Epithelial cell of esophagus (primary cell): Measurements from ENCODE around the gene PTPN14.

Experiments used
- DNase-seq: peaks from one replicate; pipeline ENCODE4 v3.0.0; 2010; ENCODE audit warnings: low read depth
- H3K4me3 ChIP-seq: 2 replicates; pipeline ENCODE4 v1.5.1; 2011; ENCODE audit warnings: mild to moderate bottlenecking, low read length, control low read depth
- TF ChIP-seq, protein P1 (sequence below): IDR thresholded peaks from 2 replicates; pipeline ENCODE4 v1.5.1; 2011; ENCODE audit warnings: low read depth, mild to moderate bottlenecking, low read length, control low read depth, inconsistent platforms; ENCODE audit not compliant: insufficient read depth; ENCODE audit errors: missing control alignments

Gene PTPN14

GRCh38 chr1:214427871-214428277 is 123.5 kb downstream of the PTPN14 start:
- DNase-seq: peak; percentile 95
- TF ChIP-seq, protein P1, sequence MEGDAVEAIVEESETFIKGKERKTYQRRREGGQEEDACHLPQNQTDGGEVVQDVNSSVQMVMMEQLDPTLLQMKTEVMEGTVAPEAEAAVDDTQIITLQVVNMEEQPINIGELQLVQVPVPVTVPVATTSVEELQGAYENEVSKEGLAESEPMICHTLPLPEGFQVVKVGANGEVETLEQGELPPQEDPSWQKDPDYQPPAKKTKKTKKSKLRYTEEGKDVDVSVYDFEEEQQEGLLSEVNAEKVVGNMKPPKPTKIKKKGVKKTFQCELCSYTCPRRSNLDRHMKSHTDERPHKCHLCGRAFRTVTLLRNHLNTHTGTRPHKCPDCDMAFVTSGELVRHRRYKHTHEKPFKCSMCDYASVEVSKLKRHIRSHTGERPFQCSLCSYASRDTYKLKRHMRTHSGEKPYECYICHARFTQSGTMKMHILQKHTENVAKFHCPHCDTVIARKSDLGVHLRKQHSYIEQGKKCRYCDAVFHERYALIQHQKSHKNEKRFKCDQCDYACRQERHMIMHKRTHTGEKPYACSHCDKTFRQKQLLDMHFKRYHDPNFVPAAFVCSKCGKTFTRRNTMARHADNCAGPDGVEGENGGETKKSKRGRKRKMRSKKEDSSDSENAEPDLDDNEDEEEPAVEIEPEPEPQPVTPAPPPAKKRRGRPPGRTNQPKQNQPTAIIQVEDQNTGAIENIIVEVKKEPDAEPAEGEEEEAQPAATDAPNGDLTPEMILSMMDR: no peak
- H3K4me3 ChIP-seq: no peak overlapping the region

GRCh38 chr1:214426426-214426812 is 125.0 kb downstream of the PTPN14 start:
- no peak overlapping the region for H3K4me3 ChIP-seq
- TF ChIP-seq, protein P1: no peak
- DNase-seq: no peak

DNA sequence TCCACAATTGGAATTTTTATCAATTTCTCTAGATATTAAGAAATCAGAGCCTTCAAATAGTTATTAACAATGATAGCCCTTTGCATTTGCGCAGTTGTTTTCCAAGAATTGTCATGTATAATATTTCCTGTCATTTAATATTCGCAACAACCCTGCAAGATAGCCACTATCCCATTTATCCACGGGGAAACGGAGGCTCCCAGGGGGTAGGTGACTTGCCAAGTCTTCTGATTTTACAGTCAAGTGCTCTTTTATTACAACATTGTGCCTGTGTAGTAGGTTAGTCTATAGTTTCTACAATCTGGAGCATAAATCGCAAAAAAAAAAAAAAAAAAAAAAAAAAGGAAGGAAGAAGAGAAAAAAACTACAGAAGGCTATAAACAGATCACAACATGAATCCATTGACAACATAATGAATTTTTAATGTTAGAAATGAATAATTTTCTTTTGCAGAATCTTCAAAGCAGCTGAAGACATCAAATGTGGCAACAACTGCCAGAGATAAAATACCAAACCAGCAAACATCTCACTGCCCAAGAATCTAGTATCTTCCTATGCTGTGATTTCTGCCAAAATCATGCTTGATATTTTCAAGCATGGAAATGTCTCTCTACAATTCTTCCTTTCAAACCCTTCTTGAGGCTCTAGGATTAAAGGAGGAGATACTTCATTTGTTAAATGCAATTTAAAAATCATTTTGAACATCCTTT is 125.5 kb downstream of the PTPN14 start:
- DNase-seq: no peak
- TF ChIP-seq, protein P1: no peak
- no peak overlapping the region for H3K4me3 ChIP-seq

GRCh38 chr1:214425101-214425500 is 126.3 kb downstream of the PTPN14 start:
- TF ChIP-seq, protein P1: no peak
- peak; percentile 49 for DNase-seq
- H3K4me3 ChIP-seq: no peak overlapping the region

DNA sequence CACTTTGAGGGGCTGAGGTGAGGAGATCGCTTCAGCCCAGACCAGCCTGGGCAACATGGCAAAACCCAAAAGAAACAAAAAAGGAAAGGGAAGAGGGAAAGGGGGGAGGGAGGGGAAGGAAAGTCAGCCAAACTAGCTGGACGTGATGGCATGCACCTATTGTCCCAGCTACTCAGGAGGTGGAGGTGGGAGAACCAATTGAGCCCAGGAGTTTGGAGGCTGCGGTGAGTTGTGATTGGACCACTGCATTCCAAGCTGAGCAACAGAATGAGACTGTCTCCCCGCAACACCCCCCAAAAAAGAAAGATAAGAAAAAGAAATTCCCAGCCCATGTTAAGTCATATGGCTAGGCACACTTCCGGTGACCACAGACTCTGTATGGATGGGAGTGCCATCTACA is 128.4 kb downstream of the PTPN14 start:
- TF ChIP-seq, protein P1: no peak
- no peak overlapping the region for H3K4me3 ChIP-seq
- DNase-seq: no peak

- peak; percentile 94 for DNase-seq
- TF ChIP-seq, protein P1: no peak
- no peak overlapping the region for H3K4me3 ChIP-seq
Measured at GRCh38 chr1:214422137-214422671, 129.2 kb downstream of the PTPN14 start.

DNA sequence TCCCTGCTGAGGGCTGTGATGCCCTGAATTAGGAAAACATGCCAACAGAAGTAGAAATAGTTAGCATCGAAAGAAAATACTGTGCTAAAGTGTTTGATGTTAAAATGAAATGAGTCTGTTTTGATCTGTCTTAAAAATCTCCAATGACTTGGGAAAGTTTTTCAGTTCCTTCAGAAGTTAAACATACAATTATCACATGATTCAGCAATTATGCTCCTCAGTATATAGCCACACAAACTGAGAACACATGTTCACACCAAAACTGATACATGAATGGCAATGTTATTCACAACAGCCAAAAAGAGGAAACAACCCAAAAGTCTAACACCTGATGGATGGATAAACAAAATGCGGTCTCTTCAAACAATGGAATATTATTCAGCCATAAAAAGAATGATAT is 130.6 kb downstream of the PTPN14 start:
- TF ChIP-seq, protein P1: no peak
- DNase-seq: no peak
- H3K4me3 ChIP-seq: no peak overlapping the region
